NCI-H1436 (cell line): Measurements from ENCODE around the gene FBXO30.

ENCODE experiments used
- DNase-seq: peaks from one replicate; lab custom pipeline; 2025; lab: John Stamatoyannopoulos, UW

Gene FBXO30, protein sequence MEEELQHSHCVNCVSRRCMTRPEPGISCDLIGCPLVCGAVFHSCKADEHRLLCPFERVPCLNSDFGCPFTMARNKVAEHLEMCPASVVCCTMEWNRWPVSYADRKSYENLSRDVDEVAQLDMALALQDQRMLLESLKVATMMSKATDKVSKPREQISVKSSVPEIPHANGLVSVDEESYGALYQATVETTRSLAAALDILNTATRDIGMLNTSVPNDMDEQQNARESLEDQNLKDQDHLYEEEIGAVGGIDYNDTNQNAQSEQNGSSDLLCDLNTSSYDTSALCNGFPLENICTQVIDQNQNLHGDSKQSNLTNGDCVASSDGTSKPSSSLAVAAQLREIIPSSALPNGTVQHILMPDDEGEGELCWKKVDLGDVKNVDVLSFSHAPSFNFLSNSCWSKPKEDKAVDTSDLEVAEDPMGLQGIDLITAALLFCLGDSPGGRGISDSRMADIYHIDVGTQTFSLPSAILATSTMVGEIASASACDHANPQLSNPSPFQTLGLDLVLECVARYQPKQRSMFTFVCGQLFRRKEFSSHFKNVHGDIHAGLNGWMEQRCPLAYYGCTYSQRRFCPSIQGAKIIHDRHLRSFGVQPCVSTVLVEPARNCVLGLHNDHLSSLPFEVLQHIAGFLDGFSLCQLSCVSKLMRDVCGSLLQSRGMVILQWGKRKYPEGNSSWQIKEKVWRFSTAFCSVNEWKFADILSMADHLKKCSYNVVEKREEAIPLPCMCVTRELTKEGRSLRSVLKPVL

DNA sequence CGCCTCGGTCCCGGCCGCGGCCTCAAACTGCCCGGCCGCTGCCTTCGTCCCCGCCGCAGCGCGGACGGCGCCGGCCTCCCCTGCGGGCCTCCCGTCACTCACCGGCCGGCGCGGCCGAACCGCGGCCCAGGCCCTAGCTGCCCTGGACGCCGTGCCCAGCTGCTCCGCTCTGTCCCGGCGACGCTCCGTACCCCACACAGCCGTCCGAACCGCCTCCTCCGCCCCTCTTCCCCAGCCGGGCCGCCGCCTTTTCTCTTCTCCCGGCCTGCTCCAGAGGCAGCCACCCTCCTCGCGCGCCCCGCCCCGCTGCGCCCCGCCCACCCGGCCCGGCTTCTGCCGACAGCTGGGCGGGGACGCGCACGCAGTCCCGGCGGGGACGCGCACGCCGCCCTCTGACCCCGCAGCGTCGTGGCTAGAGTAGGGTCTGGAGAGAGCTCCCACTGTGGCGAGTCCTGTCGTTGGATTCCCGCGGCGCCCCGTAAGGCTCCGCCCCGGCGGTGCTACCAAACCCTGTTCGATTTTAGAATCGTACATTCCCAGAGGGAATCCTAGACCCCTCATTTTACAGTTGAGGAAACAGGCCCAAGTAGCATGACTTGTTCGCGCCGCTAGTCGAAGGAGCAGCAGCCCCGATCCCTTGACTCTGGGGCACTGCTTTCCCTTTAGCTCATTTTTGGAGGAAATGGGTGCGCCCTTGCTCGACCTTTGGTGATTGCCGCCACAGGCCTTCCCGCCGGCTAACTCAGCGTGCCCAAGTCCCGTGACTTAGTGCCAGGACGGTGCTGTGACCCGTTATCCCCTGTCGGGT is at the start of gene FBXO30:
Gene FBXO30 (minus strand): TSS at position 295 of the 808 bp plus-strand sequence. CDS start 8,390 bp downstream, outside the sequence.
- DNase-seq = peak; percentile 74

DNA sequence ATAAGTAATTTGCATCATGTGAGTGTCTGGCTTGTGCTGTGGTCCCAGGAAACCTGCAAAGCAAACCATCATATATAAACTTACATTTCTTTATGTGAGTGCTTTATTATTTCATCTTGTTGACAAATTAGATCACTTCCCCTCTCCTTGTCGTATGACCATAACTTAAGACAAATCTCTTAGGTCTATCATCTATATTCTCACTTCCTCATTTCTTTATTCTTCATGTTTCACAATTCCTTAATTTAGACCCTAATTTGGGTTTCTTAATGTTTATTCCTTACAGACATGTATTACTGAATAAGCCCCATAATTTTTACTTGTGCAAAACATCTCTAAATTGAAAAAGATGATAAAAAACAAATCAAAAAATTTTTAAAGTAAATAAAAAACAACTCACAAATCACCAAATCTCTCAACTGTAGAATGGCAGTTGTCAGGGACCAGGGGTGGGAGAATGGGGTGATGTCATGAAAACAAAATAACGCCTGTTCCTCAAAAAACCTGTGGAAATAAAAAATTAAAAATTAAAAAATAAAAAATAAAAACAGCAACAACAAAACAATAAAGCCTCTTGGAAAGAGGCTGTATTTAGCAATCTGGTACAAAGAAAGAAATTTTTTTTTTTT is 49.5 kb upstream of the FBXO30 start:
- no peak for DNase-seq

DNA sequence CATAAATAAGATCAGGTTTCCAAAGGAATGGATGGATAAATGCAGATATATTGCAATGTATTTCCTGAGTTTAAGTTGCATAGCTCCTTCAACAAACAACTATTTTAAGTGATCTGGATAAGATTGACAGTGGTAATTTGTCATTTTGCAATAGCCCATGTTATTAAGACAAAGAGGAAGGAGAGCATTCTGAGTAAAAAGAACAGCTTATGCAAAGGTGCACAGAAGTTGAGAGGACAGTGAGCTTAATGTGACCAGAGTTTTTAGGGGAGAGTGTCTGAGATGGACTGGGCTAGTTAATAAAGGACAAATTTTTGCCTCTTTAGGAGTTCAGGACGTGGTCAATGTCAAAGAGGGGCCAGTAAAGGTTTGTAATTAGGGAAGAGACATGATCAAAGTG is 48.8 kb upstream of the FBXO30 start:
- DNase-seq = no peak

DNA sequence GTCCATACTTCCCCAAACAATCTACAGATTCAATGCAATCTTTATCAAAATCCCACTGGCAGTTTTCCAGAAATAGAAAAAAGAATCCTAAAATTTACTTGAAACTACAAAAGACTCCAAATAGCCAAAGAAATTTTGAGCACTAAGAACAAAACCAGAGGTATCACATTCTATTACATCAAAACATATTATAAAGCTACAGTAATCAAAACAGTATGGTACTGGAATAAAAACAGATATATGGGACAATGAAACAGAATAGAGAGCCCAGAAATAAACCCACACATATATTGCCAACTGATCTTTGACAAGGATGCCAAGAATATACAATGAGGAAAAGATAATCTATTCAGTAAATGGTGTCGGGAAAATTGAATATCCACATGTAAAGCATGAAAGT is 46.0 kb upstream of the FBXO30 start:
- no peak for DNase-seq

GRCh38 chr6:145850671-145851070 is 36.1 kb upstream of the FBXO30 start:
- DNase-seq = no peak

DNA sequence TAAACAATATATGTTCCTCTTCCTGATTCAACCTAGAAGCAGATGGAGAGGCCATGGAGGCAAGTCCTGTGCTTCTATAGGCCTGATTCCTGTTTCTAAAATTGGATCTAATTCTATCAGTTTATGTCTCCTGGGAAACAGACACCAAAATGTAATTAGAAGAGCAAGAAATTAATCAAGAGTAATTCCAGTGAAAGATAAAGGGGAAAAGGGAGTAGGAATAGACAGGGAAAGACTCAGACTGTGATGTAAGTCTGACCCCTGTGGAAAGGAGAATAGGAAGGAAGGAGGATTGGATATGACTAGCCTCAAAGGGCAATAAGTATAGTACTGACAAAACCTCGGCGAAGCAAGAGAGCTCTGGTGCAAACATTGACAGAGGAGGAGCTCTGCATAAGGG is 33.9 kb upstream of the FBXO30 start:
- DNase-seq = no peak

DNA sequence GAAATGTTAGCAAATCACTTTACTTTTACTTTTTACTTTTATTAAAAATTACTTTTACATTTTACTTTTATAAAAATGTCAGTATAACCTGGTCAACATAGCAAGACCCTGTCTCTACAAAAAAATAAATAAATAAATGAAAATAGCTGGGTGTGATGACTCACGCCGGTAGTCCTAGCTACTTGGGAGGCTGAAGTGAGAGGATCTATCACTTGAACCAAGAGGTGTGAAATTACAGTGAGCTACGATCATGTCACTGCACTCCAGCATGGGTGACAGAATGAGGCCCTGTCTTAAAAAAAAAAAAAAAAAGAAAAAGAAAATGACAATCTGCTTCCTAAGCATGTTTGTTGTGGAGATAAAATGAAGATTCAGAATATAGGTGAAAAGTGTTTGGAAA is 31.0 kb upstream of the FBXO30 start:
- DNase-seq = no peak

- DNase-seq = no peak
These were observed 30.4 kb upstream of the FBXO30 start for GRCh38 chr6:145844933-145845540.

DNA sequence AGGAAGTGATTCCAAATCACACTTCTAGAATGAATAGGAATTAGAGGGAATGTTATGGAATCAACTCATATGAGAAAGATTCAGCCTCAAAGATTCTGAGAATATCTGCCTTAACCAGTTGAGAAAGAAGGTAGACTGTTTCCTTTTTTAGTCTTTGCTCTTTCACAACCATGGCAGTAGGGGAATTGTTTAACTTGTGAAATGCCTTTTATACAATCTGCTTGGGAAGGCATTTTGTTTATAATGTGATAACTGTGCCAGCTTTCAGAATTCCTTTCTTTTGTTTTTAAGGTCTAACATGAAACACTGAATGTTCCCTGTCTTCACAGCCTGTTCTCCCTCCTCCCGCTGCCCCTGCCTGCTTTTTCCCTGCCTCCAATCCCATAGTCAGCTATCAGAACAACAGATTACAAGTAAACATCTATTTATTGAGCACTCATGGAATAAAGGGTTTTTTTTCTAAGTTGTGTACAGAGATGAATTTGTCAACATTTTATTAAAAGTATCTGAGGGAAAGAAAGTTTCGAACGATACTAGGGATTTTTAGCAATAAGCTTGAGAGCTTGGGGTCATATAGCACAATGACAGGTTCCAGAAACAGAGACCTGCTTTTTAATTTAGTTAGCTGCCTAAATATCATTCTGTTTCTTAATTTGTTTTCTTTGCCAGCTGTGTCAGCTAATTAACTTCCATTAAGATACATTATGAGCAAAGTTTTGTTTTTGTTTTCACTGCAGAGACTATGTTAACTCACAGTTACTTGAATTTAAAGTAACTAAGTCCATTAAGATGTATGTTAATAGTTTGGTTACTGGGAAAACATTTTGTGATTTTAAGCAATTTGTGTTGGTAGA is 28.3 kb upstream of the FBXO30 start:
- no peak for DNase-seq

GRCh38 chr6:145841668-145842067 is 27.1 kb upstream of the FBXO30 start:
- DNase-seq = no peak

DNA sequence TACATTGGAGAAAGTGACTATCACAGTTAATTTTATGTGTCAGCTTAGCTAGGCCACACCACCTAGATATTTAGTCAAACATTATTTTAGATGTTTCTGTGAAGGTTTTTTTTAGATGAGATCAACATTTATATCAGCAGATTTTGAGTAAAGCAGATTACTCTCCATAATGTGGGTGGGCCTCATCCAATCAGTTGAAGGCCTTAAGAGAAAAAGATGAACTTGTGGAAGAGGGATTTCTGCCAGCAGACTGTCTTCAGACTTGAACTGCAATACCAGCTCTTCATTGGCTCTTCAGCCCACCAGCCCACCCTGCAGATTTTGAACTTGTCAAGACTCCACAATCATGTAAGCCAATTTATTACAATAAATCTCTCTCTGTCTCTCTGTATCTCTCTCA is 25.1 kb upstream of the FBXO30 start:
- DNase-seq = no peak

DNA sequence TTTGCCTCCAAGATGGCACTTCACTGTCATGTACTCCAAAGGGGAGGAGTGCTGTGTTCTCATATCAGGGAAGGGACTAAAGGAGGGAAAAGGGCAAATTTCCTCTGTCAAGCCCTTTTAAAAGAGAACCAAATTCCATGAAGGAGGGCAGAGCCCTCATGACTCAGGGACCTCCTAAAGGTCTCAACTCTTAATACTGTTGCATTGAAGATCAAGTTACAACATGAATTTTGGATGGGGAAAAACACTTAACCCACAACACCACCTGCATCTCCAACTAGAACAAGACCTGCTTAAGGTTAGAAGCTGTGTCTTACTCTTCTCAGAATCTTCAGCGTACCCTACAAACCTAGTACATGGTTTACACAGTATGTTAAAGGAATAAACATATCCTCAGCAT is 23.7 kb upstream of the FBXO30 start:
- DNase-seq = no peak

DNA sequence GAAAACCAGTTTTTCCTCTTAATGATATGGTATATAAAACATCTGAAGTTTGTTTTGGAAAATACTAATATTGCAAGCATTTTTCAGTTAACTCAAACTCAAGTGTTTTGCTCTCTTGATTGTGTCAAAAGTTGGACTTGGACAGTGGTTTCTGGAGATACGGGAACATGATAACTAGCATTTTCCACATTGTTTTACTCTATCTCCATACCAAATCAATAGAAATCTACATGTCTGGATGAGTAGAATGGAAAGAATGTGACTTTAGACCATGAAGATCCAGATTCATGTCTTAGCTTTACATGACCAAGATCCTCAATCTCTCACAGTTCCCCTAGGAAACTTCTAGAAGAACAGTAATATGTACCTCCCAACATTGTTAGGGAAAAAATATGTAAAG is 22.2 kb upstream of the FBXO30 start:
- no peak for DNase-seq

GRCh38 chr6:145836170-145836569 is 21.6 kb upstream of the FBXO30 start:
- no peak for DNase-seq

DNA sequence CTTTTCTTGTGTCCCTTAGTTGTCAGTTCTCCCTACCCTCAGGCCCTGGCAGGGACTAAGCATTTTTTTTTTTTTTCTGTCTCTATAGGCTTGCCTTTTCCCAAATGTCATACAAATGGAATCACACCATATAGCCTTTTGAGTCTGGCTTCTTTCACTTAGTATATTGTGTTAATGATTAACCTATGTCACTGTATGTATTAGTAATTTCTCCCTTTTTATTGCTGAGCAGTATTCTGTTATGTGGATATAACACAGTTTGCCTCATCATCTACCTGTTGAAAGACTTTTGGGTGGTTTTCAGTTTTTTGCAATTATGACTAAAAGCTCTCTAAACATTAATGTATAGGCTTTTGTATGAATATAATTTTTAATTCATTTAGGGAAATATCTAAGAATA is 16.0 kb upstream of the FBXO30 start:
- DNase-seq = no peak

- DNase-seq = no peak
These were observed 15.4 kb upstream of the FBXO30 start for GRCh38 chr6:145829950-145830349.

DNA sequence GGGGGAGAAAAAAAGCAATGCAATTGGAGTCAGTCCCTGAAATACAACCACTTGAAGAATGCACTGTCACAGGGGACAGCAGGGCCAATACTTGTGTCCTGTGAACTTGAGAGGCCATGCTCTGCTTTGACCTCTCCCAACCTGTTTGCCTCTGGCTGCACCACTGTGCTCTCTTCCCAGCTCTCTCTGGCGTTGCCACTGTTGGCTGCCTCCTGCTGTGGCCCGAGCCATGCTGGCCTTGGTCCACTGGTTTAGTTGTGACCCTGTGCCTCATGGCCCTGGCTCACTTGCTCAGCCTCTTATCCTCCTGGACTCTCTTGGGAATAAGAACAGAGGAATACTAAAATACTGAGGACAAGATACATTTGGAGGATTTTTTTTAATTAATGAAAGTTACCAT is 14.5 kb upstream of the FBXO30 start:
- DNase-seq = no peak

DNA sequence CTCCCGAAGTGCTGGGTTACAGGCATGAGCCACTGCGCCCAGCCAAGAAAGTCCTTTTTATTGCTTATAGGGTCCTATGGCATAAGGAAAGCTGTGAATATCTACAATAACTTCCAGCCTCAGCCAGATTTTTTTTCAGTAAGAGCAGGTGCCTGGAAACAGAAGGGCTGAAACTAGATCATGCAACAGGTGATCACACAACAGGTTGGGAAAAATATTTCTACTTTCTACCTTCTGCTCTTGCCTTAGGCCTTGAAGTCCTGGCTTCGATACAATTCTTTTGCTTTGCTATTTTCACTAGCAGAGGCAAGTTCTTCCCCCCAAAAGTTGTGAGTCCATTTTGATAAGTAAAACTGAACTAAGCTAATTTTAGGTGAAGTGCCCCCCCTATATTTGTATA is 9.7 kb upstream of the FBXO30 start:
- DNase-seq = no peak

DNA sequence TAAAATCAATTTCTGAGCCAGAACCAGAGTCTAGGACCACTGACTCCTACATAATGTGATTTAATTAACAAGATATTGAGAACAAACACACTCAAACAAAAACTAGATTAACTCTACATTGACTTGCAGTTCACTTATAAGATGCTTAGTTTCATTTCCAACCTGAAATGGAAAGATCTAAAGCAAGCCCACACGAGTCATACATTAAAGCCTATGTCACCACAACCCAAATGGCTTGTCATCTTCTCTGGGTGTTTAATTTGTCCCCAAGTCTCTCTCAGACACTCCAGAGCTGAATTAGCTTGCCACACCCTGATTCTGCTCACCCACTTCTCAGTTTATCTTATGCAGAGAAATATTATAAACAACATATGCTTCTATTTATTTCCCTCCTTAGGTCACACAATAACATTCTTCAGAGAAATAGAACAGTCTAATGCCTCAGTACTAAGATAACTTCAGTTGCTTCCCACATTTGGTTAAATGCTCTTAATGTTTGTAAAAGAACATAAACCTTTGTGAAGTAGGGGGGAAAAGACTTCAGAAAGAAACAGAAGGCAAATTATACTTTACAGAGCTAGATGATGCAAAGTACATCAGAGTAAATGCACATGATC is 8.8 kb upstream of the FBXO30 start:
- DNase-seq = no peak

GRCh38 chr6:145822456-145822855 is 7.9 kb upstream of the FBXO30 start:
- DNase-seq = no peak
